ENCODE results near the gene CPED1. TPM values are rescaled to one million over a fixed set of nuclear protein-coding genes. Genes with fewer than 3 reads are reported as not detected.

Gene CPED1
- polyA plus RNA-seq, 2 donors = 0.29 to 1.3 TPM

GRCh38 chr7:121008816-121009215 is 20.3 kb downstream of the CPED1 start:
- Histone ChIP-seq H3K36me3 (ENCODE audit: control insufficient read depth in 2 of 2, insufficient read depth in 2 of 2, low read length in 1 of 2) (no peaks in the 10 kb centered on the region), H3K27me3 (ENCODE audit: control insufficient read depth in 1 of 2, insufficient read depth in 2 of 2, low read length in 2 of 2) (peaks cover 0 to under 1% of the 10 kb centered on the region in 2 donors), H3K27ac (ENCODE audit: low read depth in 2 of 2, low read length in 1 of 2) (no peak overlapping the region), H3K9me3 (ENCODE audit: control insufficient read depth in 2 of 2, insufficient read depth in 1 of 2, low read depth in 1 of 2, low read length in 1 of 2) (no peaks in the 10 kb centered on the region), H3K4me3 (ENCODE audit: low read depth in 1 of 2, low read length in 2 of 2) (no peak overlapping the region), H3K4me1 (ENCODE audit: control insufficient read depth in 2 of 2, insufficient read depth in 2 of 2, low read length in 1 of 2) (no peaks in the 10 kb centered on the region)
- WGBS, 2 donors = 59 to 68% methylated on average over 2 of the region's 2 CpGs

- Histone ChIP-seq H3K9me3 (ENCODE audit: control insufficient read depth in 2 of 2, insufficient read depth in 1 of 2, low read depth in 1 of 2, low read length in 1 of 2) (no peaks in the 10 kb centered on the region), H3K4me3 (ENCODE audit: low read depth in 1 of 2, low read length in 2 of 2) (no peak overlapping the region), H3K4me1 (ENCODE audit: control insufficient read depth in 2 of 2, insufficient read depth in 2 of 2, low read length in 1 of 2) (no peaks in the 10 kb centered on the region), H3K27me3 (ENCODE audit: control insufficient read depth in 1 of 2, insufficient read depth in 2 of 2, low read length in 2 of 2) (no peaks in the 10 kb centered on the region), H3K36me3 (ENCODE audit: control insufficient read depth in 2 of 2, insufficient read depth in 2 of 2, low read length in 1 of 2) (no peaks in the 10 kb centered on the region), H3K27ac (ENCODE audit: low read depth in 2 of 2, low read length in 1 of 2) (no peak overlapping the region)
- 89 to 92% methylated on average over 1 of the region's 1 CpG for WGBS, 2 donors
Measured at GRCh38 chr7:121011401-121011800, 22.9 kb downstream of the CPED1 start.

GRCh38 chr7:121012170-121012874 is 23.8 kb downstream of the CPED1 start:
- H3K36me3 ChIP-seq (ENCODE audit: control insufficient read depth in 2 of 2, insufficient read depth in 2 of 2, low read length in 1 of 2) = no peaks in the 10 kb centered on the region
- WGBS, 2 donors = 83 to 88% methylated on average over 6 of the region's 6 CpGs
- no peak overlapping the region for H3K4me3 ChIP-seq (ENCODE audit: low read depth in 1 of 2, low read length in 2 of 2)
- no peaks in the 10 kb centered on the region for H3K4me1 ChIP-seq (ENCODE audit: control insufficient read depth in 2 of 2, insufficient read depth in 2 of 2, low read length in 1 of 2)
- no peaks in the 10 kb centered on the region for H3K27me3 ChIP-seq (ENCODE audit: control insufficient read depth in 1 of 2, insufficient read depth in 2 of 2, low read length in 2 of 2)
- no peak overlapping the region for H3K27ac ChIP-seq (ENCODE audit: low read depth in 2 of 2, low read length in 1 of 2)
- H3K9me3 ChIP-seq (ENCODE audit: control insufficient read depth in 2 of 2, insufficient read depth in 1 of 2, low read depth in 1 of 2, low read length in 1 of 2) = no peaks in the 10 kb centered on the region

- Histone ChIP-seq H3K4me3 (ENCODE audit: low read depth in 1 of 2, low read length in 2 of 2) (no peak overlapping the region), H3K4me1 (ENCODE audit: control insufficient read depth in 2 of 2, insufficient read depth in 2 of 2, low read length in 1 of 2) (no peaks in the 10 kb centered on the region), H3K27ac (ENCODE audit: low read depth in 2 of 2, low read length in 1 of 2) (no peak overlapping the region), H3K27me3 (ENCODE audit: control insufficient read depth in 1 of 2, insufficient read depth in 2 of 2, low read length in 2 of 2) (no peaks in the 10 kb centered on the region), H3K9me3 (ENCODE audit: control insufficient read depth in 2 of 2, insufficient read depth in 1 of 2, low read depth in 1 of 2, low read length in 1 of 2) (no peaks in the 10 kb centered on the region), H3K36me3 (ENCODE audit: control insufficient read depth in 2 of 2, insufficient read depth in 2 of 2, low read length in 1 of 2) (no peaks in the 10 kb centered on the region)
- WGBS, 2 donors = 36 to 54% methylated on average over 2 of the region's 2 CpGs
Measured at GRCh38 chr7:121012919-121013318, 24.4 kb downstream of the CPED1 start.

GRCh38 chr7:121015560-121015959 is 27.0 kb downstream of the CPED1 start:
- no peak overlapping the region for H3K4me3 ChIP-seq (ENCODE audit: low read depth in 1 of 2, low read length in 2 of 2)
- no peaks in the 10 kb centered on the region for H3K36me3 ChIP-seq (ENCODE audit: control insufficient read depth in 2 of 2, insufficient read depth in 2 of 2, low read length in 1 of 2)
- 89 to 93% methylated on average over 4 of the region's 4 CpGs for WGBS, 2 donors
- H3K27ac ChIP-seq (ENCODE audit: low read depth in 2 of 2, low read length in 1 of 2) = no peak overlapping the region
- no peaks in the 10 kb centered on the region for H3K9me3 ChIP-seq (ENCODE audit: control insufficient read depth in 2 of 2, insufficient read depth in 1 of 2, low read depth in 1 of 2, low read length in 1 of 2)
- H3K4me1 ChIP-seq (ENCODE audit: control insufficient read depth in 2 of 2, insufficient read depth in 2 of 2, low read length in 1 of 2) = no peaks in the 10 kb centered on the region
- no peaks in the 10 kb centered on the region for H3K27me3 ChIP-seq (ENCODE audit: control insufficient read depth in 1 of 2, insufficient read depth in 2 of 2, low read length in 2 of 2)

GRCh38 chr7:121016966-121017365 is 28.5 kb downstream of the CPED1 start:
- WGBS, 2 donors = 56 to 77% methylated on average over 2 of the region's 2 CpGs
- H3K4me3 ChIP-seq (ENCODE audit: low read depth in 1 of 2, low read length in 2 of 2) = no peak overlapping the region
- no peak overlapping the region for H3K27ac ChIP-seq (ENCODE audit: low read depth in 2 of 2, low read length in 1 of 2)
- no peaks in the 10 kb centered on the region for H3K36me3 ChIP-seq (ENCODE audit: control insufficient read depth in 2 of 2, insufficient read depth in 2 of 2, low read length in 1 of 2)
- H3K27me3 ChIP-seq (ENCODE audit: control insufficient read depth in 1 of 2, insufficient read depth in 2 of 2, low read length in 2 of 2) = no peaks in the 10 kb centered on the region
- H3K9me3 ChIP-seq (ENCODE audit: control insufficient read depth in 2 of 2, insufficient read depth in 1 of 2, low read depth in 1 of 2, low read length in 1 of 2) = no peaks in the 10 kb centered on the region
- H3K4me1 ChIP-seq (ENCODE audit: control insufficient read depth in 2 of 2, insufficient read depth in 2 of 2, low read length in 1 of 2) = no peaks in the 10 kb centered on the region

- Histone ChIP-seq H3K27ac (ENCODE audit: low read depth in 2 of 2, low read length in 1 of 2) (no peak overlapping the region), H3K4me1 (ENCODE audit: control insufficient read depth in 2 of 2, insufficient read depth in 2 of 2, low read length in 1 of 2) (no peaks in the 10 kb centered on the region), H3K36me3 (ENCODE audit: control insufficient read depth in 2 of 2, insufficient read depth in 2 of 2, low read length in 1 of 2) (no peaks in the 10 kb centered on the region), H3K4me3 (ENCODE audit: low read depth in 1 of 2, low read length in 2 of 2) (no peak overlapping the region), H3K9me3 (ENCODE audit: control insufficient read depth in 2 of 2, insufficient read depth in 1 of 2, low read depth in 1 of 2, low read length in 1 of 2) (no peaks in the 10 kb centered on the region), H3K27me3 (ENCODE audit: control insufficient read depth in 1 of 2, insufficient read depth in 2 of 2, low read length in 2 of 2) (no peaks in the 10 kb centered on the region)
- WGBS, 2 donors = 81 to 90% methylated on average over 1 of the region's 1 CpG
Measured at GRCh38 chr7:121017586-121017985, 29.1 kb downstream of the CPED1 start.

- H3K9me3 ChIP-seq (ENCODE audit: control insufficient read depth in 2 of 2, insufficient read depth in 1 of 2, low read depth in 1 of 2, low read length in 1 of 2) = no peaks in the 10 kb centered on the region
- WGBS, 2 donors = 72% methylated on average over 2 of the region's 2 CpGs
- H3K27me3 ChIP-seq (ENCODE audit: control insufficient read depth in 1 of 2, insufficient read depth in 2 of 2, low read length in 2 of 2) = no peaks in the 10 kb centered on the region
- H3K4me1 ChIP-seq (ENCODE audit: control insufficient read depth in 2 of 2, insufficient read depth in 2 of 2, low read length in 1 of 2) = no peaks in the 10 kb centered on the region
- H3K4me3 ChIP-seq (ENCODE audit: low read depth in 1 of 2, low read length in 2 of 2) = no peak overlapping the region
- no peak overlapping the region for H3K27ac ChIP-seq (ENCODE audit: low read depth in 2 of 2, low read length in 1 of 2)
- H3K36me3 ChIP-seq (ENCODE audit: control insufficient read depth in 2 of 2, insufficient read depth in 2 of 2, low read length in 1 of 2) = no peaks in the 10 kb centered on the region
Measured at GRCh38 chr7:121019018-121019417, 30.5 kb downstream of the CPED1 start.

- 89 to 93% methylated on average over 1 of the region's 1 CpG for WGBS, 2 donors
- Histone ChIP-seq H3K9me3 (ENCODE audit: control insufficient read depth in 2 of 2, insufficient read depth in 1 of 2, low read depth in 1 of 2, low read length in 1 of 2) (no peaks in the 10 kb centered on the region), H3K27ac (ENCODE audit: low read depth in 2 of 2, low read length in 1 of 2) (no peak overlapping the region), H3K4me3 (ENCODE audit: low read depth in 1 of 2, low read length in 2 of 2) (no peak overlapping the region), H3K36me3 (ENCODE audit: control insufficient read depth in 2 of 2, insufficient read depth in 2 of 2, low read length in 1 of 2) (no peaks in the 10 kb centered on the region), H3K4me1 (ENCODE audit: control insufficient read depth in 2 of 2, insufficient read depth in 2 of 2, low read length in 1 of 2) (no peaks in the 10 kb centered on the region), H3K27me3 (ENCODE audit: control insufficient read depth in 1 of 2, insufficient read depth in 2 of 2, low read length in 2 of 2) (no peaks in the 10 kb centered on the region)
Measured at GRCh38 chr7:121020249-121020988, 31.9 kb downstream of the CPED1 start.

Measured in esophagus (tissue), 2 donors.